IMR-90 (cell line): Measurements from ENCODE around the gene PLXNA4. TPM values are rescaled to one million over a fixed set of nuclear protein-coding genes. Genes with fewer than 3 reads are reported as not detected.

ENCODE experiments used
- ATAC-seq: fragments of 200-7000 bp; cut with Tn5 transposase; 2 replicates; pipeline ENCODE4 v1.9.1; 2020; ENCODE audit warnings: low read depth, mild to moderate bottlenecking, moderate library complexity
- BruUV-seq: library from RNA; stranded (reverse); fragments of 400-500 nt; replicated peaks from 2 replicates; lab custom pipeline; 2021; lab: Mats Ljungman, UMichigan
- CTCF ChIA-PET: fragments of 300-600 bp; formaldehyde crosslinking; extraction: SDS; loops from one replicate; lab custom pipeline; 2021; ENCODE audit warnings: antibody characterized with exemption; lab: Yijun Ruan, JAX
- POLR2A ChIA-PET: fragments of 300-600 bp; sonication (Branson Sonifier 250); formaldehyde crosslinking; loops from one replicate; lab custom pipeline; 2022; ENCODE audit warnings: antibody characterized with exemption; ENCODE audit not compliant: unreplicated experiment; lab: Charles Lee
- DNase-seq: peaks from one replicate; pipeline ENCODE4 v3.0.0; 2013
- H2AFZ ChIP-seq: replicated peaks from 2 replicates; pipeline ENCODE3; 2013; ENCODE audit warnings: low read length, mild to moderate bottlenecking; ENCODE audit not compliant: poor library complexity
- H2AK5ac ChIP-seq: 2 replicates; pipeline ENCODE4 v1.6.1; 2013; ENCODE audit warnings: low read depth, low read length, inconsistent platforms
- H2AK9ac ChIP-seq: replicated peaks from 2 replicates; pipeline ENCODE3; 2013; ENCODE audit warnings: mild to moderate bottlenecking, low read depth, low read length, moderate library complexity; ENCODE audit not compliant: poor library complexity
- H2BK120ac ChIP-seq: 2 replicates; pipeline ENCODE4 v1.6.1; 2013; ENCODE audit warnings: low read depth, low read length, inconsistent platforms
- H2BK15ac ChIP-seq: 3 replicates; pipeline ENCODE4 v1.6.1; 2013; ENCODE audit warnings: low read depth, low read length, inconsistent platforms
- H2BK20ac ChIP-seq: 2 replicates; pipeline ENCODE4 v1.6.1; 2013; ENCODE audit warnings: low read depth, mild to moderate bottlenecking, inconsistent platforms, low read length, moderate library complexity
- H2BK5ac ChIP-seq: 2 replicates; pipeline ENCODE4 v1.6.1; 2013; ENCODE audit warnings: mild to moderate bottlenecking, low read depth, low read length, inconsistent platforms; ENCODE audit not compliant: poor library complexity, severe bottlenecking
- H3K14ac ChIP-seq: replicated peaks from 2 replicates; pipeline ENCODE4 v1.6.1; 2013; ENCODE audit warnings: low read depth, low read length, inconsistent platforms
- H3K18ac ChIP-seq: 2 replicates; pipeline ENCODE4 v1.6.1; 2013; ENCODE audit warnings: low read depth, low read length, control low read depth
- H3K23ac ChIP-seq: 2 replicates; pipeline ENCODE4 v1.6.1; 2013; ENCODE audit warnings: low read depth, low read length, inconsistent platforms
- H3K27ac ChIP-seq: 2 replicates; pipeline ENCODE4 v1.5.1; 2013; ENCODE audit warnings: mild to moderate bottlenecking, control low read depth, low read length; ENCODE audit not compliant: insufficient read depth
- H3K27me3 ChIP-seq: 2 replicates; pipeline ENCODE4 v1.6.1; 2013; ENCODE audit warnings: low read length; ENCODE audit not compliant: control insufficient read depth, insufficient read depth
- H3K36me3 ChIP-seq: 2 replicates; pipeline ENCODE4 v1.6.1; 2013; ENCODE audit warnings: low read length, mixed read lengths; ENCODE audit not compliant: control insufficient read depth, insufficient read depth
- H3K4ac ChIP-seq: 2 replicates; pipeline ENCODE4 v1.6.1; 2013; ENCODE audit warnings: low read depth, low read length, inconsistent platforms
- H3K4me1 ChIP-seq: 2 replicates; pipeline ENCODE4 v1.6.1; 2013; ENCODE audit warnings: low read length, mixed read lengths; ENCODE audit not compliant: control insufficient read depth, insufficient read depth
- H3K4me2 ChIP-seq: 2 replicates; pipeline ENCODE4 v1.6.1; 2013; ENCODE audit warnings: low read depth, mild to moderate bottlenecking, control low read depth, low read length, moderate library complexity
- H3K4me3 ChIP-seq: 2 replicates; pipeline ENCODE4 v1.5.1; 2013; ENCODE audit warnings: low read depth, mild to moderate bottlenecking, control low read depth, low read length, moderate library complexity; ENCODE audit not compliant: insufficient read depth
- H3K56ac ChIP-seq: 2 replicates; pipeline ENCODE4 v1.6.1; 2013; ENCODE audit warnings: low read length, inconsistent platforms; ENCODE audit not compliant: insufficient read depth; ENCODE audit errors: extremely low read depth
- H3K79me1 ChIP-seq, 2 experiments: 2 replicates each; pipeline ENCODE4 v1.6.1; 2013; ENCODE audit warnings: low read length in 2 of 2, inconsistent platforms in 1 of 2, low read depth in 1 of 2
- H3K9ac ChIP-seq: 2 replicates; pipeline ENCODE4 v1.6.1; 2013; ENCODE audit warnings: low read depth, low read length, control low read depth
- H3K9me1 ChIP-seq: 2 replicates; pipeline ENCODE4 v1.6.1; 2013; ENCODE audit warnings: low read length, inconsistent platforms; ENCODE audit not compliant: insufficient read depth
- H3K9me3 ChIP-seq: 2 replicates; pipeline ENCODE4 v1.6.1; 2013; ENCODE audit warnings: low read length; ENCODE audit not compliant: control insufficient read depth, insufficient read depth
- H4K20me1 ChIP-seq: 2 replicates; pipeline ENCODE4 v1.6.1; 2013; ENCODE audit warnings: low read length, inconsistent platforms; ENCODE audit not compliant: insufficient read depth
- H4K5ac ChIP-seq: 2 replicates; pipeline ENCODE4 v1.6.1; 2013; ENCODE audit warnings: mild to moderate bottlenecking, low read depth, low read length, control low read depth
- H4K8ac ChIP-seq, 2 experiments: 2 replicates each; pipeline ENCODE4 v1.6.1; 2013; ENCODE audit warnings: low read depth in 2 of 2, low read length in 2 of 2, control low read depth in 1 of 2, inconsistent platforms in 1 of 2
- H4K91ac ChIP-seq: 2 replicates; pipeline ENCODE4 v1.6.1; 2013; ENCODE audit warnings: low read depth, low read length, inconsistent platforms; ENCODE audit not compliant: insufficient read depth
- CEBPB ChIP-seq: IDR thresholded peaks from 2 replicates; pipeline ENCODE4 v1.6.1; 2012; ENCODE audit warnings: low read depth, low read length, improper control_type of control experiment
- ELK1 ChIP-seq: fragments of 150-350 bp; IDR thresholded peaks from 2 replicates; pipeline ENCODE4 v1.6.1; 2016; ENCODE audit warnings: low read depth, mild to moderate bottlenecking, low read length, moderate library complexity, borderline replicate concordance
- FOS ChIP-seq: fragments of 150-350 bp; IDR thresholded peaks from 2 replicates; pipeline ENCODE4 v1.6.1; 2016; ENCODE audit warnings: low read depth, low read length
- MAFK ChIP-seq: IDR thresholded peaks from 2 replicates; pipeline ENCODE4 v1.6.1; 2012; ENCODE audit warnings: low read depth, low read length, improper control_type of control experiment
- MAZ ChIP-seq: IDR thresholded peaks from 2 replicates; pipeline ENCODE4 v1.6.1; 2012; ENCODE audit warnings: low read depth, mild to moderate bottlenecking, low read length, improper control_type of control experiment, moderate library complexity, borderline replicate concordance
- MXI1 ChIP-seq: IDR thresholded peaks from 2 replicates; pipeline ENCODE4 v1.6.1; 2012; ENCODE audit warnings: low read depth, mild to moderate bottlenecking, low read length, moderate library complexity, borderline replicate concordance
- NFE2L2 ChIP-seq: fragments of 150-350 bp; IDR thresholded peaks from 2 replicates; pipeline ENCODE4 v1.6.1; 2016; ENCODE audit warnings: low read depth, mild to moderate bottlenecking, low read length
- RAD21 ChIP-seq: IDR thresholded peaks from 2 replicates; pipeline ENCODE4 v1.6.1; 2012; ENCODE audit warnings: low read length, improper control_type of control experiment
- RCOR1 ChIP-seq: IDR thresholded peaks from 2 replicates; pipeline ENCODE4 v1.6.1; 2012; ENCODE audit warnings: mild to moderate bottlenecking, low read length, improper control_type of control experiment; ENCODE audit not compliant: insufficient replicate concordance
- RFX5 ChIP-seq: IDR thresholded peaks from 2 replicates; pipeline ENCODE4 v1.8.0; 2012; ENCODE audit warnings: low read depth, mild to moderate bottlenecking, low read length, moderate library complexity
- SMC3 ChIP-seq: fragments of 150-350 bp; IDR thresholded peaks from 2 replicates; pipeline ENCODE4 v1.6.1; 2016; ENCODE audit warnings: low read depth, mild to moderate bottlenecking, antibody characterized with exemption, low read length, moderate library complexity
- WGBS, 2 experiments: methylation state at CpG; one replicate each; pipeline versions ENCODE4 v1.1.5 to v1.1.7; 2013; ENCODE audit warnings: missing lambda C conversion rate in 2 of 2; ENCODE audit not compliant: insufficient read length in 1 of 2; ENCODE audit errors: extremely low coverage in 2 of 2; 5-methylcytosine and 5-hydroxymethylcytosine counted together
- dilution Hi-C: fragments of 300-500 bp; cut with HindIII; formaldehyde crosslinking; loops from one replicate; pipeline ENCODE4 v1.14.3; 2018; ENCODE audit warnings: low sequenced_read_pairs; ENCODE audit not compliant: unreplicated experiment
- in situ Hi-C: fragments of 300-500 bp; cut with MboI; formaldehyde crosslinking; loops from 3 replicates; pipeline ENCODE4 v1.14.3; 2019; ENCODE audit warnings: low sequenced_read_pairs, inconsistent platforms, mixed read lengths
- intact Hi-C: fragments of 100-400 bp; cut with micrococcal nuclease; formaldehyde crosslinking; loops from 2 replicates; pipeline ENCODE4 v1.10.0; 2022
- polyA plus RNA-seq, 3 experiments: library from polyadenylated mRNA; depleted of rRNA; stranded (reverse); fragments of >200 nt; gene quantifications; 2 replicates each; pipeline ENCODE4 v1.2.3, GENCODE V29; 2012; ENCODE audit warnings: low replicate concordance in 1 of 3
- total RNA-seq: library from RNA; depleted of rRNA; stranded (reverse); fragments of >200 nt; gene quantifications from 2 replicates; pipeline ENCODE4 v1.2.3, GENCODE V29; 2012

Gene PLXNA4
- total and polyA plus RNA-seq, 2 of the 4 experiments (the other 2 are of a cell fraction): under 0.01 TPM

- Histone ChIP-seq H2AK9ac (no peak overlapping the region), H3K4me3 (no peak overlapping the region), H4K8ac (no peak overlapping the region), H3K9me3 (no peaks in the 10 kb centered on the region), H3K56ac (no peak overlapping the region), H3K18ac (no peak overlapping the region), H3K4me2 (no peak overlapping the region), H3K9me1 (no peaks in the 10 kb centered on the region), H3K9ac (no peak overlapping the region), H3K4ac (no peak overlapping the region), H3K27ac (no peak overlapping the region), H3K14ac (no peak overlapping the region), H2AK5ac (no peak overlapping the region), H4K91ac (no peak overlapping the region), H3K4me1 (no peaks in the 10 kb centered on the region), H2BK5ac (no peak overlapping the region), H3K27me3 (no peaks in the 10 kb centered on the region), H3K23ac (no peak overlapping the region), H2BK20ac (no peak overlapping the region), H3K36me3 (no peaks in the 10 kb centered on the region), H2BK15ac (no peak overlapping the region), H4K20me1 (no peaks in the 10 kb centered on the region), H3K79me1 (no peaks in the 10 kb centered on the region), H2BK120ac (no peak overlapping the region), H4K5ac (no peak overlapping the region), H2AFZ (no peak overlapping the region)
- intact Hi-C loops: loop anchor here (5.0 kb wide), 1 partner anchor 1138 kb away; no protein-coding TSS in a partner anchor
- ChIA-PET POLR2A (no interaction called here), CTCF (no interaction called here)
- TF ChIP-seq RFX5 (no peak), MXI1 (no peak), MAZ (no peak), ELK1 (no peak), RCOR1 (no peak), NFE2L2 (no peak), RAD21 (no peak), FOS (no peak), MAFK (no peak), CEBPB (no peak), SMC3 (no peak)
- in situ Hi-C loops: no loop called here
- no TSS peak for BruUV-seq
- ATAC-seq (no peak), DNase-seq (no peak)
- WGBS, 2 experiments: 14% methylated on average over 1 of the region's 1 CpG; no CpG with 5 or more reads in 1 of the 2 experiments
- dilution Hi-C loops: no loop called here
Measured at GRCh38 chr7:132564090-132564489, 12.2 kb downstream of the PLXNA4 start.
